ENCODE data around the gene FANCD2. TPM values are rescaled to one million over a fixed set of nuclear protein-coding genes. Genes with fewer than 3 reads are reported as not detected.

FANCD2 gene
- polyA plus RNA-seq, 1 of the 3 experiments (the other 2 are of a cell fraction), result 7.3 TPM

DNA sequence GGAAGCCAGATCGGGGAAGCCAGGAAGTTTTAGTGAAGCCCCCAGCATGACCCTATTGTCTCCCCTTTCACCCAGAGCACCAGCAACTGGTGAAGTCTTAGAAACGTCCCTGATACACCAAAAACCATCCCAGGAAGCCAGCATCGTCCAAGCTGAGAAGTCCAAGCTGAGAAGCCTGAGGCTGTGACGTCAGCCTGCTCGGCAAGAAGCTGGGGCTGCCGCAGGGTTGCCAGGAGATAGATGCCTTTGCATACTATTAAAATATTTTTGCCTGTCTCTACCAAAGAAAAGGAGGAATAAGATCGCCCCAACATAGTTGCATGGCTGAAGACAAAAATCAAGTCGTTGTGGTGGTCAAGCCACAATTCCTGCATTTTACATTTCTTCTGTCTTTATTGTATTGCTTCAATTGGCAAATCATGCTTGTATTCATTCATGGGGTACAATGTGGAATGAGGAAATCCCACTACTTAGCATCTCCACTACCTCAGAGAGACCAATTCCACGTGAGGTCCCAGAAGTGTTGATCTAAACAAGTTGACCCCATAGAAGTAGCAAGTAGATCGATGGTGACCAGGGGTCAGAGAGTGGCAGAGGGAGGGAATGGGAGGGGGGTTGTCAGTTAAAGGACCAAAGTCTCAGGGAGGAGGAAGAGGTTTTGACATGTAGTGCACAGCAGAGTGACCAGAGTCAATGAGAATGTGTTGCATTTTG lies 20.0 kb upstream of the FANCD2 start (continued):
- no peak for TF ChIP-seq EP300 (IDR thresholded peaks at IDR 0.05; ENCODE audit: borderline replicate concordance in 1 of 2, low read depth in 1 of 2, low read length in 1 of 2)
- TF ChIP-seq EZH2phosphoT487 (IDR thresholded peaks at IDR 0.05; ENCODE audit: borderline replicate concordance, low read depth), result no peak
- no peak for TF ChIP-seq NRF1 (IDR thresholded peaks at IDR 0.05; ENCODE audit: low read depth, low read length)
- no peak for TF ChIP-seq MXI1 (IDR thresholded peaks at IDR 0.05; ENCODE audit: low read depth, low read length)
- no peak for TF ChIP-seq JUND (IDR thresholded peaks at IDR 0.05)

DNA sequence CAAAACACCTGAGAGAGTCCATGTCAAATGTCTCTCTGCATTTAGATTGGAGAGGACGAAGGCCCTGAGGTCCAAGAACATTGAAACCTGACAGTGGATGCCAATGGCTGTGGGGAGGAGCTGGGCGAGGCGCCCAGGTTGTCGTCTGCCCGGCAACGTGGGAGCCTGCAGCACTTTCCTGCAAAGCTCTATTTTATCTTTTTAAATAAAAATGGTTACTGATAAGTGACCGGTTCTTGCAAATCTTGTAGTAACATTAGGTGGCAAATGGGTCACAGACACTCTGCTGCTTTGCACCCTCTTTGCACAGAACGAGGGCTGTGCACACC lies 19.5 kb upstream of the FANCD2 start:
- TF ChIP-seq SMC3 (IDR thresholded peaks at IDR 0.05; ENCODE audit: low read depth, low read length), result no peak
- TF ChIP-seq POLR2AphosphoS5 (IDR thresholded peaks at IDR 0.05; ENCODE audit: low read depth, low read length), result no peak
- TF ChIP-seq, protein P1, sequence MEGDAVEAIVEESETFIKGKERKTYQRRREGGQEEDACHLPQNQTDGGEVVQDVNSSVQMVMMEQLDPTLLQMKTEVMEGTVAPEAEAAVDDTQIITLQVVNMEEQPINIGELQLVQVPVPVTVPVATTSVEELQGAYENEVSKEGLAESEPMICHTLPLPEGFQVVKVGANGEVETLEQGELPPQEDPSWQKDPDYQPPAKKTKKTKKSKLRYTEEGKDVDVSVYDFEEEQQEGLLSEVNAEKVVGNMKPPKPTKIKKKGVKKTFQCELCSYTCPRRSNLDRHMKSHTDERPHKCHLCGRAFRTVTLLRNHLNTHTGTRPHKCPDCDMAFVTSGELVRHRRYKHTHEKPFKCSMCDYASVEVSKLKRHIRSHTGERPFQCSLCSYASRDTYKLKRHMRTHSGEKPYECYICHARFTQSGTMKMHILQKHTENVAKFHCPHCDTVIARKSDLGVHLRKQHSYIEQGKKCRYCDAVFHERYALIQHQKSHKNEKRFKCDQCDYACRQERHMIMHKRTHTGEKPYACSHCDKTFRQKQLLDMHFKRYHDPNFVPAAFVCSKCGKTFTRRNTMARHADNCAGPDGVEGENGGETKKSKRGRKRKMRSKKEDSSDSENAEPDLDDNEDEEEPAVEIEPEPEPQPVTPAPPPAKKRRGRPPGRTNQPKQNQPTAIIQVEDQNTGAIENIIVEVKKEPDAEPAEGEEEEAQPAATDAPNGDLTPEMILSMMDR (IDR thresholded peaks at IDR 0.05), result no peak
- no peak for TF ChIP-seq SIN3A (IDR thresholded peaks at IDR 0.05; ENCODE audit: borderline replicate concordance, low read depth, low read length)
- TF ChIP-seq TEAD4 (IDR thresholded peaks at IDR 0.05; ENCODE audit: borderline replicate concordance, insufficient read depth), result no peak
- TF ChIP-seq, protein P2, sequence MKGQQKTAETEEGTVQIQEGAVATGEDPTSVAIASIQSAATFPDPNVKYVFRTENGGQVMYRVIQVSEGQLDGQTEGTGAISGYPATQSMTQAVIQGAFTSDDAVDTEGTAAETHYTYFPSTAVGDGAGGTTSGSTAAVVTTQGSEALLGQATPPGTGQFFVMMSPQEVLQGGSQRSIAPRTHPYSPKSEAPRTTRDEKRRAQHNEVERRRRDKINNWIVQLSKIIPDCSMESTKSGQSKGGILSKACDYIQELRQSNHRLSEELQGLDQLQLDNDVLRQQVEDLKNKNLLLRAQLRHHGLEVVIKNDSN (IDR thresholded peaks at IDR 0.05; ENCODE audit: borderline replicate concordance, low read depth), result no peak
- no peak for TF ChIP-seq RFX5 (IDR thresholded peaks at IDR 0.05; ENCODE audit: low read length)
- no peak for TF ChIP-seq TAF1 (IDR thresholded peaks at IDR 0.05; ENCODE audit: borderline replicate concordance, low read depth, low read length)
- TF ChIP-seq TCF12 (IDR thresholded peaks at IDR 0.05), result no peak
- no peaks in the 10 kb centered on the region for H3K9me2 ChIP-seq
- no peaks in the 10 kb centered on the region for H3K9me3 ChIP-seq
- no peak overlapping the region for H3K4me3 ChIP-seq (ENCODE audit: low read depth in 2 of 2, low read length in 1 of 2)
- H3K4me1 ChIP-seq (ENCODE audit: control insufficient read depth in 1 of 2, insufficient read depth in 2 of 2, low read depth in 1 of 2, low read length in 1 of 2), result peaks cover 0 to 22% of the 10 kb centered on the region in 2 experiments; a peak in 1 of 4 replicates
- DNase-seq, result no peak
- peaks cover 0 to 4% of the 10 kb centered on the region in 2 experiments for H3K36me3 ChIP-seq (replicated peaks in 1 of 2; ENCODE audit: control insufficient read depth in 1 of 2, insufficient read depth in 2 of 2, low read length in 1 of 2)
- no peak overlapping the region for H3K4me2 ChIP-seq
- CTCF ChIA-PET, result no interaction called here
- no peak overlapping the region for H2AFZ ChIP-seq (ENCODE audit: low read depth)
- WGBS (ENCODE audit: low lambda C conversion rate), result 88% methylated on average over 8 of the region's 8 CpGs
- no peaks in the 10 kb centered on the region for H3K27me3 ChIP-seq (ENCODE audit: insufficient read depth)
- H3F3A ChIP-seq (replicated peaks; ENCODE audit: insufficient read depth), result peaks cover 13% of the 10 kb centered on the region
- H3K9ac ChIP-seq, result no peak overlapping the region
- POLR2A ChIA-PET, result no interaction called here
- no peak overlapping the region for H3K27ac ChIP-seq (ENCODE audit: low read depth in 2 of 2, low read length in 1 of 2)
- no peaks in the 10 kb centered on the region for H4K20me1 ChIP-seq (ENCODE audit: insufficient read depth)
- no peaks in the 10 kb centered on the region; the same call in 1 of the 2 replicates for H3K79me2 ChIP-seq (ENCODE audit: insufficient read depth)
